ENCODE measurements around the gene CDK11B. TPM values are rescaled to one million over a fixed set of nuclear protein-coding genes. Genes with fewer than 3 reads are reported as not detected.

The CDK11B gene
- total and polyA plus RNA-seq, 2 of the 8 experiments (the other 6 are each of a cell fraction or from before 2014, with no cell fraction given) = 11.1 to 31.9 TPM

DNA sequence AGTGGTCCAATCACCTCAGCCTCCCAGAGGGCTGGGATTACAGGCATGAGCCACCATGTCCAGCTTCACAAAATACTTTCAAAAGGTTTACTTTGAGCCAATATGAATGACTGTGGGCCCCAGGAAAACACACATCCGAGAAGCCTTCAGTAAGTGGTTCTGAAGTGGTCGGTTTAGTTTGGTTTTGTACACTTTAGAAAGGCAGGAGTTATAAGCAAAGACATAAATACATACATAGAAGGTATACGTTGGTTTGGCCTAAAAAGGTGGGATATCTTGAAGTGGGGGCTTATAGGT lies 46.8 kb downstream of the CDK11B start:
- Histone ChIP-seq H3K18ac (ENCODE audit: extremely low read depth, low read length) (no peak overlapping the region), H4K20me1 (replicated peaks in 1 of 2; ENCODE audit: control insufficient read depth in 1 of 2, insufficient read depth in 2 of 2, low read length in 2 of 2) (peaks cover 4 to 18% of the 10 kb centered on the region in 2 experiments), H2BK20ac (ENCODE audit: low read length) (no peak overlapping the region), H2BK5ac (ENCODE audit: low read depth, low read length) (no peak overlapping the region), H3K9ac (replicated peaks in 1 of 4; ENCODE audit: extremely low read depth in 1 of 4, low read depth in 3 of 4, low read length in 3 of 4) (no peak overlapping the region), H3K27me3 (replicated peaks in 1 of 4; ENCODE audit: control insufficient read depth in 3 of 4, extremely low read depth in 1 of 4, insufficient read depth in 3 of 4, low read length in 3 of 4) (no peaks in the 10 kb centered on the region; a peak in 1 of 7 replicates), H3K23me2 (ENCODE audit: low read depth, low read length) (peaks cover 6% of the 10 kb centered on the region; the same call in 1 of the 2 replicates), H3K36me3 (ENCODE audit: control insufficient read depth in 2 of 4, insufficient read depth in 4 of 4, low read length in 3 of 4) (no peaks in the 10 kb centered on the region), H3K27ac (ENCODE audit: low read depth, low read length) (no peak overlapping the region), H3K4ac (replicated peaks; ENCODE audit: insufficient read length, low read depth, low read length) (no peak overlapping the region), H3K14ac (ENCODE audit: insufficient read length) (no peak overlapping the region), H2BK12ac (ENCODE audit: low read depth, low read length) (no peak overlapping the region), H2BK15ac (ENCODE audit: low read length) (no peak overlapping the region), H3K79me2 (ENCODE audit: control insufficient read depth in 1 of 2, insufficient read depth in 2 of 2, low read length in 2 of 2) (peaks cover 0 to 13% of the 10 kb centered on the region in 2 experiments; a peak in 2 of 4 replicates), H3K79me1 (ENCODE audit: low read depth, low read length) (peaks cover 3% of the 10 kb centered on the region), H2AFZ (ENCODE audit: low read length) (no peak overlapping the region), H3K4me3 (ENCODE audit: extremely low read depth in 1 of 4, insufficient read depth in 2 of 4, low read depth in 3 of 4, low read length in 4 of 4) (no peak overlapping the region), H4K5ac (ENCODE audit: insufficient read length, low read depth, low read length) (no peak overlapping the region), H4K8ac (ENCODE audit: extremely low read depth, insufficient read depth, low read length) (no peak overlapping the region), H3K9me3 (ENCODE audit: insufficient read depth in 2 of 2, low read depth in 1 of 2, low read length in 1 of 2) (no peaks in the 10 kb centered on the region), H3K4me2 (ENCODE audit: insufficient read depth in 1 of 2, low read depth in 2 of 2, low read length in 2 of 2) (no peak overlapping the region), H3K23ac (ENCODE audit: insufficient read length) (no peak overlapping the region), H3K4me1 (replicated peaks in 1 of 4; ENCODE audit: control insufficient read depth in 3 of 4, insufficient read depth in 4 of 4, low read length in 3 of 4) (peaks cover 0 to 13% (median 5%) of the 10 kb centered on the region in 4 experiments; a peak in 5 of 7 replicates), H3K56ac (replicated peaks; ENCODE audit: insufficient read length, low read depth, low read length) (no peak overlapping the region), H2BK120ac (replicated peaks; ENCODE audit: low read depth, low read length) (no peak overlapping the region), H2AK5ac (ENCODE audit: low read depth, low read length) (no peak overlapping the region), H4K91ac (replicated peaks; ENCODE audit: insufficient read length, low read length) (no peak overlapping the region)
- ChIA-PET POLR2A (ENCODE audit: partially characterized antibody) (interaction anchor here (0.8 kb wide), 1 partner anchor 10 kb away, joined by 3 read pairs; no protein-coding TSS in a partner anchor), CTCF (ENCODE audit: partially characterized antibody) (no interaction called here)
- 98% methylated on average over 3 of the region's 3 CpGs; no CpG with 5 or more reads in 1 of the 2 experiments for WGBS, 2 experiments (ENCODE audit: extremely low coverage in 1 of 2, insufficient coverage in 1 of 2, insufficient read length in 1 of 2, insufficient replicate concordance in 2 of 2, low coverage in 1 of 2, low lambda C conversion rate in 2 of 2, missing lambda C conversion rate in 1 of 2)
- TF ChIP-seq POLR2AphosphoS5 (IDR thresholded peaks at IDR 0.05; ENCODE audit: low read depth, low read length) = no peak
- TF ChIP-seq SP4 (IDR thresholded peaks at IDR 0.05; ENCODE audit: low read length) = no peak
- FAIRE-seq (no peak), DNase-seq (ENCODE audit: low read depth in 1 of 2, low spot score in 2 of 2) (no peak)
